Esophagus muscularis mucosa (tissue), 4 donors: ENCODE measurements around the gene SETD7.

Experiments used
- CTCF ChIP-seq, 3 experiments: fragments of 200-600 bp in 2 of 3; fragments of 450-650 bp in 1 of 3; sonication (generic) in 2 of 3; IDR thresholded peaks; one replicate each; pipeline ENCODE4 v1.5.1; 2017 to 2019; ENCODE audit warnings: antibody characterized with exemption in 3 of 3, mild to moderate bottlenecking in 2 of 3, moderate library complexity in 1 of 3
- EP300 ChIP-seq: sonication (generic); formaldehyde crosslinking; IDR thresholded peaks from one replicate; pipeline ENCODE4 v1.6.1; 2017; ENCODE audit warnings: antibody characterized with exemption
- POLR2A ChIP-seq: fragments of 450-650 bp; IDR thresholded peaks from one replicate; pipeline ENCODE4 v1.6.1; 2017; ENCODE audit warnings: antibody characterized with exemption, moderate library complexity, mild to moderate bottlenecking, low read depth
- POLR2AphosphoS5 ChIP-seq, 2 donors: sonication (generic); formaldehyde crosslinking; IDR thresholded peaks; one replicate each; pipeline ENCODE4 v1.6.1; 2017; ENCODE audit warnings: antibody characterized with exemption in 2 of 2

GRCh38 chr4:139600662-139601061, 44.6 kb upstream of the SETD7 start:
- TF ChIP-seq POLR2AphosphoS5 (IDR thresholded peaks at IDR 0.05) (no peak), CTCF (IDR thresholded peaks at IDR 0.05) (no peak), POLR2A (no peak), EP300 (no peak)
